Stomach (tissue), 4 donors: Measurements from ENCODE around the gene AKR1A1.

Experiments
- EP300 ChIP-seq: sonication (generic); formaldehyde crosslinking; IDR thresholded peaks from one replicate; pipeline ENCODE4 v1.6.1; 2017; ENCODE audit warnings: antibody characterized with exemption
- POLR2A ChIP-seq, 4 donors: fragments of 450-650 bp; IDR thresholded peaks; one replicate each; pipeline ENCODE4 v1.6.1; 2016; ENCODE audit warnings: antibody characterized with exemption in 4 of 4, control low read depth in 2 of 4, mild to moderate bottlenecking in 1 of 4, moderate library complexity in 1 of 4
- POLR2AphosphoS5 ChIP-seq, 3 donors: sonication (generic); formaldehyde crosslinking; IDR thresholded peaks; one replicate each; pipeline ENCODE4 v1.6.1; 2016; ENCODE audit warnings: antibody characterized with exemption in 3 of 3
- TF ChIP-seq, protein P1 (sequence below), 7 experiments: fragments of 450-650 bp in 4 of 7; fragments of 200-600 bp in 3 of 7; sonication (generic) in 3 of 7; IDR thresholded peaks; one replicate each; pipeline ENCODE4 v1.5.1; 2016 to 2019; ENCODE audit warnings: antibody characterized with exemption in 7 of 7, control low read depth in 2 of 7, mild to moderate bottlenecking in 1 of 7

DNA sequence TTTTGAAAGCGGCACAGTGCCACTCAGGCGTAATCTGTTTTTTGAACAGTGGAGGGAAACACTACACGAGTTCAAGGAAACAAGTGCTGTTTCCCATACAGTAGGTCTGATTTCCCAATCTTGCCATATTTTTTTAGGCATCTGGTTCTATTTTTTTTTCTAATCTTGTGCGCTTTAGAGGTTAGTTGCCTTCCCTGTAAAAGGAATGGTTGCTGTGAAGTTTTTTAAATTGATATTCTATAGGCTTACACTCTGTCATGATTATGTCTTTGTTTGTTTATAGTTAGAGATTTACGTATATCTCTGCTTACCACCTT, 34.4 kb downstream of the AKR1A1 start:
- TF ChIP-seq, protein P1, sequence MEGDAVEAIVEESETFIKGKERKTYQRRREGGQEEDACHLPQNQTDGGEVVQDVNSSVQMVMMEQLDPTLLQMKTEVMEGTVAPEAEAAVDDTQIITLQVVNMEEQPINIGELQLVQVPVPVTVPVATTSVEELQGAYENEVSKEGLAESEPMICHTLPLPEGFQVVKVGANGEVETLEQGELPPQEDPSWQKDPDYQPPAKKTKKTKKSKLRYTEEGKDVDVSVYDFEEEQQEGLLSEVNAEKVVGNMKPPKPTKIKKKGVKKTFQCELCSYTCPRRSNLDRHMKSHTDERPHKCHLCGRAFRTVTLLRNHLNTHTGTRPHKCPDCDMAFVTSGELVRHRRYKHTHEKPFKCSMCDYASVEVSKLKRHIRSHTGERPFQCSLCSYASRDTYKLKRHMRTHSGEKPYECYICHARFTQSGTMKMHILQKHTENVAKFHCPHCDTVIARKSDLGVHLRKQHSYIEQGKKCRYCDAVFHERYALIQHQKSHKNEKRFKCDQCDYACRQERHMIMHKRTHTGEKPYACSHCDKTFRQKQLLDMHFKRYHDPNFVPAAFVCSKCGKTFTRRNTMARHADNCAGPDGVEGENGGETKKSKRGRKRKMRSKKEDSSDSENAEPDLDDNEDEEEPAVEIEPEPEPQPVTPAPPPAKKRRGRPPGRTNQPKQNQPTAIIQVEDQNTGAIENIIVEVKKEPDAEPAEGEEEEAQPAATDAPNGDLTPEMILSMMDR (IDR thresholded peaks at IDR 0.05) = no peak
- TF ChIP-seq EP300 (no peak), POLR2AphosphoS5 (IDR thresholded peaks at IDR 0.05) (no peak), POLR2A (IDR thresholded peaks at IDR 0.05) (no peak)
